Cardiac fibroblast (primary cell): ENCODE measurements around the gene SAMMSON.

Experiments used
- DNase-seq, 2 donors: peaks; one replicate each; pipeline versions ENCODE4 v3.0.0 to v3.0.0-alpha.2; 2010; ENCODE audit warnings: low read depth in 2 of 2
- H3K4me3 ChIP-seq, 2 donors: replicated peaks in 1 of 2; 1 replicate in 1 of 2; 2 replicates in 1 of 2; pipeline ENCODE4 v1.5.1; 2011; ENCODE audit warnings: low read depth in 2 of 2, low read length in 2 of 2, mild to moderate bottlenecking in 2 of 2, moderate library complexity in 1 of 2
- CTCF ChIP-seq: IDR thresholded peaks from one replicate; pipeline ENCODE4 v1.5.1; 2011; ENCODE audit warnings: low read depth, mild to moderate bottlenecking, low read length, inconsistent platforms

Gene SAMMSON

GRCh38 chr3:69970827-69971226 is 28.7 kb upstream of the SAMMSON start:
- no peak for DNase-seq
- no peak for TF ChIP-seq CTCF
- H3K4me3 ChIP-seq, result no peak overlapping the region

GRCh38 chr3:69972672-69973071 is 26.9 kb upstream of the SAMMSON start:
- TF ChIP-seq CTCF, result no peak
- H3K4me3 ChIP-seq, result no peak overlapping the region
- no peak for DNase-seq

- no peak for DNase-seq
- no peak overlapping the region for H3K4me3 ChIP-seq
- no peak for TF ChIP-seq CTCF
Observed at GRCh38 chr3:69976021-69976420, 23.5 kb upstream of the SAMMSON start.

- no peak overlapping the region for H3K4me3 ChIP-seq
- TF ChIP-seq CTCF, result no peak
- DNase-seq, result no peak
Observed at GRCh38 chr3:69983546-69984265, 15.8 kb upstream of the SAMMSON start.

GRCh38 chr3:69985266-69985665 is 14.3 kb upstream of the SAMMSON start:
- no peak overlapping the region for H3K4me3 ChIP-seq
- DNase-seq, result no peak
- no peak for TF ChIP-seq CTCF

GRCh38 chr3:69986419-69986818 is 13.1 kb upstream of the SAMMSON start:
- H3K4me3 ChIP-seq, result no peak overlapping the region
- TF ChIP-seq CTCF, result no peak
- DNase-seq, result no peak

- no peak for TF ChIP-seq CTCF
- no peak for DNase-seq
- no peak overlapping the region for H3K4me3 ChIP-seq
Observed at GRCh38 chr3:69987833-69988232, 11.7 kb upstream of the SAMMSON start.
